Daoy (cell line): ENCODE data around the gene RSPRY1. TPM values are rescaled to one million over a fixed set of nuclear protein-coding genes. Genes with fewer than 3 reads are reported as not detected.

ENCODE experiments used
- DNase-seq: peaks from one replicate; pipeline ENCODE4 v3.0.0-alpha.2; 2015; ENCODE audit warnings: low read depth
- total RNA-seq: library from RNA; depleted of rRNA; stranded (reverse); fragments of >200 nt; shearing (Covaris generic); gene quantifications from 2 replicates; pipeline ENCODE4 v1.2.3, GENCODE V29; 2014

The RSPRY1 gene
- total RNA-seq, 1 experiment from 2014 or later, result 32.2 TPM

DNA sequence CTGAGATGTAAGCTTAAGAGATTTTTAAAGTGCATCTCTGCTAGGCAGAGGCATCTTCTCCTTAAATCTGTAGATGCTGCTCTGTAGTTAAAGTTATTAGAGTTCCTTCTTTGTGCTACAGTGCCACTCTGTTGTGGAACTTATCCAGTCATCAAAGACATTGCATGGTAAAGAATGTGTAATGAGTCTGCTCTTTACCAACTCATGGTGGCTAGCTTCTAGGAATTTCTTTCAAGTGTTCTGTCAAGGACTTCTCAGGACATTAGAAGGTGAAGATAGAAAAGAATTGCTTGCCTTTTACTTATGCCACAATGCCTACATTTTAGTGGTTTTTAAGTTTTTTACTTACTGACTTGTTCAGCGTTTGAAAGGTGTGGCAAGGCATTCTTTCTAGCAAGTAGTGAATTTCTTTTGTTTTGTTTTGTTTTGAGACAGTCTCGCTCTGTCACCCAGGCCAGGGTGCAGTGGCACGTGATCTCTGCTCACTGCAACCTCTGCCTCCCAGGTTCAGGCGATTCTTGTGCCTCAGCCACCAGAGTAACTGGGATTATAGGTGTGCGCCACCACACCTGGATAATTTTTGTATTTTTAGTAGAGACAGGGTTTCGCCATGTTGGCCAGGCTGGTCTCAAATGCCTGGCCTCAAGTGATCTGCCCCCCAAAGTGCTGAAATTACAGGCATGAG lies 38.7 kb downstream of the RSPRY1 start:
- no peak for DNase-seq

GRCh38 chr16:57225978-57226377 lies 39.8 kb downstream of the RSPRY1 start:
- no peak for DNase-seq

- no peak for DNase-seq
These were observed 40.8 kb downstream of the RSPRY1 start for GRCh38 chr16:57226701-57227621.

DNA sequence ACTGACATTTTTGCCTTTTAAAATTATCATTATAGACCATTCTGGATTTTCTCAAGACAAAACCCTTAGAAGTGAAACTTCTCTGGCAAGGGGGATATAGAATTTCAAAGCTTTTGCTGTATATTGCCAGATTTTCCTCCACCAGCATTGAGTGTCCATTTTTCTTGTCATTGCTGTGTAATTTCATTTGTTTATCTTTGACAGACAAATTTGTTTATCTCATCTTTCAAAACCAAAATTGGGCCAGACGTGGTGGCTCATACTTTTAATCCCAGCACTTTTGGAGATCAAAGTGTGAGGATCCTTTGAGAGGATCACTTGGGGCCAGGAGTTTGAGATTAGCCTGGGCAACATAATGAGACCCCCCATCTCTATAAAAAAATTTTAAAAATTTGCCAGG lies 43.0 kb downstream of the RSPRY1 start:
- no peak for DNase-seq

DNA sequence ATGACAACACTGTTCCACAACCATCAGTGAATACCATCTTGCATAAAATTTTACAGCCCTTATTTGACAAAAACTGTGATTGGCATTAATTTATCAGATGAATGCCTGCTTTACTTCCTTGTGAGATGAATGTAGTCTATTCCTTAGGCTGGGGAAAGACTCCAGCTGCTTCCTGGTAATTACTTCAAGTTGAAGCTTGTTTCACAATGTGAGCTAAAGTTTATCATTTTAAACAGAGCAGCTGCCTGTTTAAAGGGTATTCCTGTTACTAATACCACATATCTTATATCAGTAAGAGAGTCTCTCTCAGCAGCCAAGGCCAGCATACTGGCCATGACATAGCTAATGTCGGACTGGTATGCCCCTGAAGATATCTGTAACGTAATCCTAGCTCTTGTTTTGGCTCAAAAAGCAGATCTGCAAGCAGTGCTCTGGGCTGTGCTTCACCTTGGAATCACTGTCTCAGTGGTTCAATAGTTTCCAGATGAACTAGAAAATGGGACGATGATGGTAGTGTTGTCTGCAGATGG lies 45.8 kb downstream of the RSPRY1 start:
- no peak for DNase-seq

DNA sequence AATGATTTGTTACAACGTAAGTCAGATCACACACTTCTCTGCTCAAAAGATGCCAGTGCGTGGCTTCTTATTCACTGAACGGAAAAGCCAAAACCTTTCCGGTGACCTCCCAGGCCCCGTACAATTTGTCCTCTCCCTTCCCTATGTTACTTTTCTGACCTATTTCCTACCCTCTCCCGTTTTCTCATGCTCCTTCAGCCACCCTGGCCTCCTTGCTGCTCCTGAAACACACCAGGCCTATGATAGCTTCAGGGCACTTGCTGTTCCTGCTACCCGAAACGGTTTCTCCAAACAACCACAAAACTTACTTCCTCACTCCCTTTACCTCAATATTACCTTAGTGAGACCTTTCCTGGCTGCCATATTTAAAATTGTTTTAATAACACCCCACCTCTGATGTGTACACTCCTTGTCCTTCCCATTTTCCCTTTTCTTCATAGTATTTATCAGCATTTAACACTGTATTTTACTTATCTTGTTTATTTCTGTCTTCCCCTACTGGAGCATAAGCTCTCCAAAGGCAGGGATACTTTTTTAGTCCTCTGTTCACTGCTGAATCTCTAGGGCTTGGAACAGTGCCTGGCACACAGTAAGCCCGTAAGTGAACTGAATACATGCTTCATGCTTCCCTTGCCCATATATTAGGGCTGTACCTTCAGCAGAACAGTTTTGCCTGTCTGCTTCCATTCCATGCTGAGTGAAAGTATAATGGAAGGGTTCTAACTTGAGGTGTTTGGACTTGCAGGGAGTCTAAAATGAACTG lies 48.0 kb downstream of the RSPRY1 start:
- no peak for DNase-seq

DNA sequence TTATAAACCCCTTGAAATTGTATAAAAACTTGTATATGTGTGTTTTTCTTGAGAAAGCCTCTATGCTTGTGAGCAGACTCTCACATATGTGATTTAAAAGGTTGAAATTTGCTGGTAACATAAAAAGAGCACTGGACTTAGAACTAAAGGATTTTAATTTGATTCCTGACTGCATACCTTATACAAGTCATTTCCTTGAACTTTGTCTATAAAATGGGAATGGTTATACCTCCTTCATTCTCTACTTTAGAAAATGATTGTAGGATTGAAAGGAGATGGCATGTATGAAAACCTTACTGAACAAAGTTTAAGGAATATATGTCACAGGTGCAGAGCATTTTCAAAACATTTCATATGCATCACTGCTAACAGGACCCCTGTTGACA lies 48.6 kb downstream of the RSPRY1 start:
- DNase-seq, result no peak

DNA sequence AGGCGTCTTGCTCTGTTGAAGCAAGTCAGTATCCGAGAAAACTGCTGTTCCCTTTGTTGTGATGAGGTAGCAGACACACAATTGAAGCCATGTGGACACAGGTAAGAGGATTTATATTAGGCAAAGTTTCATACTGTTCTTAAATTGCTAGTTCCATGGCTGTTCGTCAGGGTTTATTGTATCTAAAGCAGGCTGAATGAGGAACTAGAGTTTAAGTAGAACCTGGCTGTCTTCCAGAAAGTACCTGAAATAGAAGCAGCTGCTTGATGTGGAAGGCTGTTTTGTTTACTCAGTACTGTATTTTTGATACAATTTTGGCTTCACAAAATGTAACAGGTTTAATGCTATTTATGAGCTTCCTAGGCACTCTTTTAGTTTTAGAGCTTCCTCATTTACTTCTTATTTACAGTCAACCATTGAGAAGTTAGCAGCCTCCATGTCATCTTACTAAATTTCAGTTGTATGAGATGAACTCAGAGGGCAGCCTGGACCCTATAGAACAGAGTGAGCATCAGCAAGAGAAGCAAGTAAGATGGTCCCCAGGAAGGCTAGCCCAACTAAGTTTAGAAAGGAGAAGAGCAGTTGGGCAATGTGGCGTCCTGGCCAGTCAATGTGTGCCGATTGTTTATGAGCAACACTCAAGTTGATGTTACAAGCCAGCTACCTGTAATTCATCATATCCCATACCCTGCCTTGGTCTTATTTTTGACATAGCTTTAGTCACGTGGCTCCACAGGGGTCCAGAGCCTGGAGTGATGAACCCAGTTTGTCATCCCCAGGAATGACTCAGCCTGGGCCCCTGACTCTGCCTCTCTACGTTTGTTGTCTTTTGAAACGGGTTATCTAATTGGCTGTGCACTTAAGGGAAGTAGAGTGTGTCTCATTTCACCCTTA lies 49.2 kb downstream of the RSPRY1 start:
- DNase-seq, result peak; percentile 76

GRCh38 chr16:57236022-57236350 lies 49.9 kb downstream of the RSPRY1 start:
- no peak for DNase-seq

- no peak for DNase-seq
These were observed 52.6 kb downstream of the RSPRY1 start for GRCh38 chr16:57238682-57239081.

DNA sequence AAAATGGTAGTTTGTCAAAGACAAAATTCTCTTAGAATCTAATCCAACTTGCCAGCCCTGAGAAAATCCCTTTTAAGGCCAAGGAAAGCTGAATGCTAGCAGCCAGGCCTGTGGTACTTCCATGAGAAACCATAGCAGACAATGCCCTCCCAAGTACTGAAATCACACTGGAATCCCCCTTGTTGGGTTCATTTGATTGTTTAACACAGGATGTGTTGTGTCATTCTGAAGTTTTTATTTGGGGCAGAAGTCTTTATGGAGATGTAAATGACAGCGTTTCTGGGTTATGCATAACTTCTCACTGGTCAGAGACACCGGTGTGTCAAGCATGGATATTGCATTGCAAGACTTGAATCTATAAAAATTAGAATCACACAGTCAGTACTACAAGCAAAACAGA lies 53.0 kb downstream of the RSPRY1 start:
- DNase-seq, result no peak

- no peak for DNase-seq
These were observed 54.7 kb downstream of the RSPRY1 start for GRCh38 chr16:57240851-57241250.

- no peak for DNase-seq
These were observed 56.5 kb downstream of the RSPRY1 start for GRCh38 chr16:57242650-57243049.

DNA sequence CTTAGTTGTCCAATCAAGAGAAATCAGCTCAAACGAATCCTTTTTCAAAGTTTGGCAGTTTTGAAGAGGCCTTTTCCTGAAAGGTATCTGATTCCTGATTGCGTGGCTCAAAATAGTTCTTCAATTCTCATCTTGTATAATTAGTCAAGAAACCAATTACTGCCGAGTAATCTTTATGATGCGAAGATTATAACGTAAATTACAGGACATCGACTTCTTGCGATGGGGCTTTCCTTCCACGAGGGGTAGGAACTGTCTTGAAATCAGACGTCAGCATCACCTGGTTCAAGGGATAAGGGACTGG lies 58.3 kb downstream of the RSPRY1 start:
- no peak for DNase-seq

DNA sequence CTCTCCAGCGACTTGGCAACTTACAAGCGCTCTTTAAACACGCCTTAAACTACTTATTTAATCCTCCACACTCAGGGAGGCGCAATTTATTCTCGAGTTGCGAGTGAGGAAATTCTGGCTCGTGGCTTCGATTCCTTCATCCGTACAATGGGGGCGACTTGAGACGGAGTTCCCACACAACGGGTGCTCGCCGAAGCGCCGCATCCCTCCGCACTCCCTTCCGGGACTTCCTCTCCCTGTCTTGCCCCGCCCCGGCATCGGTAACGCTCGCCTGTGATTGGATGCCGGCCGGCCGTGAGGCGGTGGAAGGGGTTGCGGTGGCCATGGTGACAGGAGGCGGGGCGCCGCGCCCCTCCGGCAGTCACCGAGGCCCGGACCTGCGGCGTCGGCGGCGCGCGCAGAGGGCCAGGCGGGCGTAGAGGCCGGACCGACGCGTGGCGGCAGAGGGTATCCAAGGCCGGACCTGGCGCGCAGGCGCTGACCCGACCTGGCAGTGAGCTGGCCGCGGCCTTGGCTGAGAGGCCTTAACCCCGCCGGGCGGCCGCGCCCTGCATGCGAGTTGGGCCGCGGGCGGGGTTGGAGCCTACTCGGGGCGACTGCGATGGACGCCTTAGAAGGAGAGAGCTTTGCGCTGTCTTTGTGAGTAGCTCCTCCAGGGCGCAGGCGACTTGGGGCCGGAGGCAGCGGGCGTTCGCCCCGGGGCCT lies 58.8 kb downstream of the RSPRY1 start, which contains the start of gene ARL2BP:
ARL2BP (plus strand) TSS at position 493 of the 705 bp plus-strand sequence; CDS start at position 602, 109 bp downstream.
- DNase-seq, result peak; percentile 98

DNA sequence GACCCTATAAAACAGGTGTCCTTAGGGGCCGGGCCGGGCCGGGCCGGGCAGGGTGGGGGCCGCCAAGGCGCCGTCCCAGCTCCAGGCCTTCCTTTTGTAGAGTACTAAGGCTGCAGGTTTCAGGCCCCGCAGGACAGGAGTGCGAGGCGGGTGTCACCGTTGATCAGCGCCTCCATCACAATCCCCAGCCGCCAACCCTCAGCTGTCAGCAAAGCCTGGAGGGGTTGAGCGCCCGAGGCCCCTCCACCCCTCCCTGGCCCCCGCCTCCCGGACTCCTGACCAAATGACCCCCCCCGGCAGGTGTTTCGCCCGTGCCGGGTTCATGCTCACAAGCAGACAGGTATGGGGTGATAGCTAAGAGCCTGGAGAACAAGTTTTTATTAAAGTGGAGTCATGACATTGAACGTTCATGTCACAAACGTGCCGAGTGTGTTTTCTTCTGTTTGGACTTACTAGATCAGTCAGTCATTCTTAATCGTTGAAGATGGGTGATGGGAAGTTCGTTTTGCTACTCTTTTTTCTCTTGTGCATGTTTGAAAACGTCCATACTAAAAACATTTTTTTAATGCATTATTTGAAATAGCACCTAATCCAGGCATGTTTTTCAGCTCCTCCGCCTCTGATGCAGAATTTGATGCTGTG lies 59.5 kb downstream of the RSPRY1 start:
- peak; percentile 18 for DNase-seq

DNA sequence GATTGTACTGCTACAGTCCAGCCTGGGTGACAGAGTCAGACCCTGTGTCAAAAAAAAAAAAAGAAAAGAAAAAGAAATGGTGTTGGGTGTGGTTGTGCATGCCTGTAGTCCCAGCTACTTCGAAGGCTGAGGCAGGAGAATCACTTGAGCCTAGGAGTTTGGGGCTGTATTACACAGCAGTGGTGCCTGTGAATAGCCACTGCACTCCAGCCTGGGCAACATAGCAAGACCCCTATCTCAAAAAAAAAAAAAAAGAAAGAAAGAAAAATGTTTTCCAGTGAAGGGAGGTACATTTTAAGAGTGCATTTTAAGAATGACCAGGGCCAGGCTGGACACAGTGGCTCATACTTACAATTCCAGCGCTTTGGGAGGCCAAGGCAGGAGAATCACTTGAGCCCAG lies 65.2 kb downstream of the RSPRY1 start:
- DNase-seq, result no peak

- DNase-seq, result no peak
These were observed 66.1 kb downstream of the RSPRY1 start for GRCh38 chr16:57252148-57252721.

DNA sequence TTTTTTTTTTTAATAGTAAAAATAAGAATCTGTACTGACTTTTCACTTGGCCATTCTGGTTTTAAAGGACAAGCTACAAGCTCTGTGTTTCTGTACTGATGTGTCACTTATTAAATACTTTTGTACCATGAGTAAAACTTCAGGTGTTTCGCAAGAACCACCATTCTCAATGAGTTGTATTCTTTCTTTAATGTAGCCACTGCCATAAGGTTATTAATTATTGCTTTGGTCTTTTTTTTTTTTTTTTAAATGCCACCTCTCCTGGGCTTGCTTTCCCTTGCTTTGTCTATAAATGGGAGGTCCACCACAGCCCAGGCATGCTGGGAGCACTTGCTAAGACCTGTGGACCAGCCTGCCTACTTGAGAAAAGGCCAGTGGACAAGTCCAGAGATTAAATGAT lies 67.3 kb downstream of the RSPRY1 start:
- DNase-seq, result no peak
